CD4-positive, CD25-positive, alpha-beta regulatory T cell (primary cell): ENCODE results near the gene ATP6V1B1. TPM values are rescaled to one million over a fixed set of nuclear protein-coding genes. Genes with fewer than 3 reads are reported as not detected.
A peak's percentile ranks its signal among the peaks of the same experiment; 100 is the strongest.

Source experiments
- ATAC-seq, 2 donors: fragments of 150-1000 bp; cut with Tn5 transposase; one replicate each; pipeline ENCODE4 v1.10.0; 2021; ENCODE audit warnings: low read depth in 2 of 2, moderate number of reproducible peaks in 2 of 2, moderate library complexity in 1 of 2
- DNase-seq, 3 donors: peaks; one replicate each; pipeline versions ENCODE4 v3.0.0 to v3.0.0-alpha.2; 2012 to 2022; ENCODE audit warnings: mixed read lengths in 1 of 3
- H3K27ac ChIP-seq: one replicate; pipeline ENCODE4 v1.7.0; 2013; ENCODE audit warnings: mild to moderate bottlenecking, low read length; ENCODE audit not compliant: insufficient read depth, poor library complexity, severe bottlenecking
- H3K27me3 ChIP-seq: one replicate; pipeline ENCODE4 v1.7.0; 2013; ENCODE audit warnings: low read length; ENCODE audit not compliant: control insufficient read depth, insufficient read depth
- H3K36me3 ChIP-seq: one replicate; pipeline ENCODE4 v1.7.0; 2013; ENCODE audit warnings: mild to moderate bottlenecking, low read length, moderate library complexity; ENCODE audit not compliant: control insufficient read depth, insufficient read depth
- H3K4me1 ChIP-seq: 2 replicates; pipeline ENCODE4 v1.7.0; 2013; ENCODE audit warnings: mild to moderate bottlenecking, low read length; ENCODE audit not compliant: insufficient read depth, control insufficient read depth, poor library complexity, severe bottlenecking
- H3K4me3 ChIP-seq: one replicate; pipeline ENCODE4 v1.7.0; 2013; ENCODE audit warnings: low read depth, mild to moderate bottlenecking, low read length, moderate library complexity
- H3K9me3 ChIP-seq, 2 experiments: 1 replicate in 1 of 2; 2 replicates in 1 of 2; pipeline ENCODE4 v1.7.0; 2013; ENCODE audit warnings: low read length in 2 of 2, mild to moderate bottlenecking in 1 of 2, moderate library complexity in 1 of 2; ENCODE audit not compliant: control insufficient read depth in 2 of 2
- H3K27ac Mint-ChIP-seq, 3 donors: one replicate each; pipeline ENCODE4 v1.8.0; 2020 to 2022; ENCODE audit warnings: mild to moderate bottlenecking in 3 of 3, mixed read lengths in 3 of 3, moderate library complexity in 2 of 3
- H3K27me3 Mint-ChIP-seq: one replicate; pipeline ENCODE4 v1.8.0; 2022; ENCODE audit warnings: mild to moderate bottlenecking, mixed read lengths
- H3K36me3 Mint-ChIP-seq: one replicate; pipeline ENCODE4 v1.8.0; 2020; ENCODE audit warnings: mixed read lengths
- H3K4me1 Mint-ChIP-seq, 4 donors: one replicate each; pipeline ENCODE4 v1.8.0; 2020 to 2022; ENCODE audit warnings: mixed read lengths in 4 of 4, mild to moderate bottlenecking in 1 of 4
- H3K4me3 Mint-ChIP-seq, 4 donors: one replicate each; pipeline ENCODE4 v1.8.0; 2020 to 2022; ENCODE audit warnings: mild to moderate bottlenecking in 4 of 4, mixed read lengths in 4 of 4, moderate library complexity in 3 of 4
- H3K9me3 Mint-ChIP-seq, 7 donors: one replicate each; pipeline ENCODE4 v1.8.0; 2020 to 2022; ENCODE audit warnings: mixed read lengths in 7 of 7, mild to moderate bottlenecking in 3 of 7, moderate library complexity in 2 of 7
- polyA plus RNA-seq, 4 donors: library from polyadenylated mRNA; unstranded; fragments of 300-500 nt; fragmentation: Illumina TruSeq; gene quantifications; one replicate each; pipeline ENCODE4 v1.2.3, GENCODE V29; 2021
- total RNA-seq: library from RNA; stranded (reverse); gene quantifications from one replicate; pipeline ENCODE4 v1.2.3, GENCODE V29; 2022

ATP6V1B1 gene
- total and polyA plus RNA-seq, 5 donors from 2014 or later, result not detected

DNA sequence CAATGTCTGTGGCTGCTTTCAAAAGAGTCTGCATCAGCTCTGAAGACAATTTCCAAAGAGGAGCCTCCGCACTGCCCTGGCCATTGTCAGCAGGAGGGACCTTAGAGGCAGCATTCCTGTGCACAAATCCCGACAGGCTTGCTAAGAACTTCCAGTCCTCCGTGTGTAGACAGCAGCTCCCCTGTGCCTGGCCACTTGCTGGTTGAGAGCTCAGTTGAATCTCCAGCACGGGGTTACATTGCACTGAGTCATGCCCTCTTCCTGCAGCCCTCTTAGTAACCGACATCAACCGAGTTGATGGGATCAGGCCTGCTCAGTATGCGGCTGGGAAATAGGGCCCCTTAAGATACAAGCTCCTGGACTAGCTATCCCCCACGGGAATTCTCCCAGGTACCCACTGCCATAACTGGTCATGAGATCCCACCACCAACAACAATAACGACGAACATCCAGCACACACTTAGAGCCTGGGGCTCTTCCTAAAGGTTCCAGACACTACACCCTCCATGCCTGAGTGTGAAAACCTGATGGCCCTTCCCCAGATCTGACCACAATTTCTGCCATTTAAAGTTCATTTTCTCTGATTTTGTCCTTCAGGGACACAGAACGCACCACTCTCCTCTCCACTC lies 12.0 kb downstream of the ATP6V1B1 start:
- peak overlapping the region in 1 of 3 donors; percentile 70 for H3K27ac Mint-ChIP-seq
- H3K4me1 Mint-ChIP-seq, result peaks cover 0 to 25% (median 11%) of the 10 kb centered on the region in 4 donors
- Histone ChIP-seq H3K27ac (no peak overlapping the region), H3K9me3 (no peaks in the 10 kb centered on the region), H3K4me1 (peaks cover 7% of the 10 kb centered on the region), H3K4me3 (no peak overlapping the region), H3K27me3 (peaks cover 7% of the 10 kb centered on the region), H3K36me3 (no peaks in the 10 kb centered on the region)
- H3K36me3 Mint-ChIP-seq, result no peaks in the 10 kb centered on the region
- no peak for ATAC-seq
- peaks cover 38% of the 10 kb centered on the region for H3K27me3 Mint-ChIP-seq
- H3K4me3 Mint-ChIP-seq, result peak overlapping the region in 3 of 4 donors; percentile 78 to 86 (median 82)
- H3K9me3 Mint-ChIP-seq, result no peaks in the 10 kb centered on the region
- DNase-seq, result no peak

DNA sequence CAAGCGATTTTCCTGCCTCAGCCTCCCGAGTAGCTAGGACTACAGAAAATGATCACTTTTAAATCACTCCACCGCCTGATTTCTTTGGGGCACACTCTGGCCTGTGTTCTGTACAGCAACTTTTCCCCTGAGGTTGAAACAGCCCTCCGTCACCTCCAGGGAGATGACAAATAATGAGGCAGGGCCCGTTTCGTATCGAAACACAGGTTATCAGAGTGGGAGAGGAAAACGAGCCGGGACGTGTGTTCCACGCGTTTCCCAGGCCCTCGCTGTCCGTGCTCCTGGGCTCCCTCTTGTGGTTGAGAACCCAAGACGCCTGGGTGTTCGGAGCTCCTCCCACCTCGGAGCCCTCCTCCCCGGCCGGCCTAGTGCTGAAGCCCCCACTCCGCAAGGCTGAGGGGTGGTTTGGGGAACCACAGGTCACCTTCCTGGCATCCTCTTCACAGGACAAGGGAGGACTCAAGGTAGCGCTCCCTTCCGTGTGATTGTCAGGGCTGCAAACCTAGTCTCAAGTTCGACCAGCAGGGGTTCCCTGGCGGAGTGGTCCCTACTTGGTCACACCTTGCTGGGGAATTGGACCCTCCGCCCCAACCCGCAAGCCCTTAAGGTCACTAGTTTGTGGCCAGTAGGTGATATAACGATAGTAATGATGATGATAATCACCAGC lies 12.8 kb downstream of the ATP6V1B1 start:
- peak overlapping the region in 2 of 3 donors; percentile 47 to 70 for H3K27ac Mint-ChIP-seq

DNA sequence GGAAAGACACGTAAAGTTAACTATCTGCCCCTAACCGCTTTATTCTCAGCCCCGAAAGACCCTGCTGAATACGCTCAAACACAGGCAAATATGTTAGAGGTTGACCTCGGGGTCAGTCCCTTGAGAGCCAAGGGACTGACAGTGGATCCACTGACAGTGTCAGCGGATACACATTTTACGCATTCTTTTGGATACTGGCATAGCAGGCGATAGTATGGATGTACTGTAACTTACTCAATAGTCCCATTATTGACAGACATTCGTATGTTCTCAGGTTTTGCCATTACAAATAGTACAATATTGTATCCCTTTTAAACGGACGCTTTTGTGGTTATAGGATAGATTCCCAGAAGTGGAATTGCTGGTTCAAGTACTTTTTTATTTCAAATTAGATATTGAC lies 13.4 kb downstream of the ATP6V1B1 start:
- no peak for ATAC-seq
- Histone ChIP-seq H3K27ac (no peak overlapping the region), H3K4me1 (peaks cover 7% of the 10 kb centered on the region), H3K9me3 (no peaks in the 10 kb centered on the region), H3K27me3 (peaks cover 9% of the 10 kb centered on the region), H3K4me3 (no peak overlapping the region), H3K36me3 (no peaks in the 10 kb centered on the region)
- no peak for DNase-seq
- Mint-ChIP-seq H3K4me1 (peaks cover 0 to 25% (median 11%) of the 10 kb centered on the region in 4 donors), H3K9me3 (no peaks in the 10 kb centered on the region), H3K36me3 (no peaks in the 10 kb centered on the region), H3K4me3 (no peak overlapping the region), H3K27me3 (peaks cover 43% of the 10 kb centered on the region), H3K27ac (no peak overlapping the region)

More for the DNA sequence above, 12.8 kb downstream of the ATP6V1B1 start:
- H3K27me3 ChIP-seq, result peaks cover 7% of the 10 kb centered on the region
- H3K36me3 Mint-ChIP-seq, result no peaks in the 10 kb centered on the region
- no peak overlapping the region for H3K27ac ChIP-seq
- H3K4me1 Mint-ChIP-seq, result peaks cover 0 to 25% (median 11%) of the 10 kb centered on the region in 4 donors
- no peaks in the 10 kb centered on the region for H3K9me3 ChIP-seq
- no peaks in the 10 kb centered on the region for H3K9me3 Mint-ChIP-seq
- peak overlapping the region; percentile 42 for H3K4me3 ChIP-seq
- H3K27me3 Mint-ChIP-seq, result peaks cover 38% of the 10 kb centered on the region
- DNase-seq, result peak; percentile 61 to 72 (median 65)
- ATAC-seq, result peak; percentile 86 to 95
- no peaks in the 10 kb centered on the region for H3K36me3 ChIP-seq
- H3K4me3 Mint-ChIP-seq, result peak overlapping the region in 3 of 4 donors; percentile 78 to 86 (median 82)
- H3K4me1 ChIP-seq, result peaks cover 7% of the 10 kb centered on the region

DNA sequence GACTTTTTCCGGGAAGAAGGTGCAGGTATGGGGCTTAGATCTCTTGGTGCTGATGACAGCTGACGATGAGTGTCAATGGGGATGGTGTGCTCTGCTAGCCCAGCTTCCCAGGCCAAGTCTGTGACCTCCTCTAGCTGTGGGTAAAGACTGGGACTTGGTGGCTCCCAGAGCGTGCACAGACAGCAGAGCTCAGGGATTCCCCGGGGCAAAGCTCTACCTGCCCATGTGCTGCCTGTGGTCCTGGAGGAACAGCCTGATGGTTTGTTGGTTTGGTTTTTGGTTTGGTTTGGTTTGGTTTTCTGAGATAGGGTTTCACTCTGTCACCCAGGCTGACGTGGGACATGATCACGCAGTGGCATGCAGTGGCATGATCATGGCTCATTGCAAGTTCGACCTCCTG lies 19.2 kb downstream of the ATP6V1B1 start:
- Mint-ChIP-seq H3K27me3 (peaks cover 45% of the 10 kb centered on the region), H3K9me3 (no peaks in the 10 kb centered on the region), H3K4me3 (no peak overlapping the region), H3K4me1 (peaks cover 0 to 4% (median 0%) of the 10 kb centered on the region in 4 donors), H3K36me3 (no peaks in the 10 kb centered on the region), H3K27ac (no peak overlapping the region)
- Histone ChIP-seq H3K4me1 (no peaks in the 10 kb centered on the region), H3K9me3 (no peaks in the 10 kb centered on the region), H3K27me3 (peaks cover 20% of the 10 kb centered on the region), H3K27ac (no peak overlapping the region), H3K36me3 (no peaks in the 10 kb centered on the region), H3K4me3 (no peak overlapping the region)
- ATAC-seq (no peak), DNase-seq (no peak)

DNA sequence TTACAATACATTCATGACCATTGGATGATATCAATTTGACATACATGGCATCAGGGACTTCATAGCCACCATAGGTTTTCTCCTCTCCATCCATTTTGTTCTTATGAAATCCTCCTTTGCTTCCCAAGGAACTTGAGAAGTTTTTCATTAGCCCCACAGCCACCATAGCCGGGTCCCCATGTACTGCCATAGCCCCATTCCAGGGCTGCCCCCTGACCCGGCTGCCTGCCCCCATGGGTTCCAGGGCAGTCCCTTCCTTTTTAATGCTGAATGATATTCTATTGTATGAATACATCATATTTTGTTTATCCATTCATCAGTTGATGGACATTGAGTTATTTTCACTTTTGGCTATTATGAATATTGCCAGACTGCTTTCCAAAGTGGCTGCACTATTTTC lies 20.4 kb downstream of the ATP6V1B1 start:
- peaks cover 50% of the 10 kb centered on the region for H3K27me3 Mint-ChIP-seq
- H3K4me3 Mint-ChIP-seq, result no peak overlapping the region
- Histone ChIP-seq H3K4me3 (no peak overlapping the region), H3K36me3 (no peaks in the 10 kb centered on the region), H3K27me3 (peaks cover 20% of the 10 kb centered on the region), H3K27ac (no peak overlapping the region), H3K4me1 (no peaks in the 10 kb centered on the region), H3K9me3 (no peaks in the 10 kb centered on the region)
- H3K4me1 Mint-ChIP-seq, result peaks cover 0 to 4% (median 0%) of the 10 kb centered on the region in 4 donors
- ATAC-seq, result no peak
- no peak for DNase-seq
- no peak overlapping the region for H3K27ac Mint-ChIP-seq
- H3K36me3 Mint-ChIP-seq, result no peaks in the 10 kb centered on the region
- no peaks in the 10 kb centered on the region for H3K9me3 Mint-ChIP-seq

DNA sequence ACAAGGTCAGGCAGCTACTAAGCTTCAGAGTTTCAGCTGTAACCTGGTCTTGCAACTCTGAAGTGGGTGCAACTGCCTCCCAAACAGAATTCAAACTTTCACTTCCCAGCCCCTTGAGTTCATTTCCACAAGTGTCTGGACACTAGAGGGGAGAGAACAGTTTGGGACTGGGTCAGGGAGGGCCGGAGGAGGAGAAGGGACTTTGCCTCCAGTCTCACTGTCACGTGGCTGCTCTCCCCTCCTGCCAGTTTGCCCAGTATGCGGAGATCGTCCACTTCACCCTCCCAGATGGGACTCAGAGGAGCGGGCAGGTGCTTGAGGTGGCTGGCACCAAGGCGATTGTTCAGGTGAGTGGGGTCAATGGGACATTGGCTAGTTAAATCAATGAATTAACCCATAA lies 22.1 kb downstream of the ATP6V1B1 start:
- no peaks in the 10 kb centered on the region for H3K36me3 ChIP-seq
- H3K9me3 Mint-ChIP-seq, result no peaks in the 10 kb centered on the region
- no peaks in the 10 kb centered on the region for H3K4me1 ChIP-seq
- peaks cover 0 to 4% (median 0%) of the 10 kb centered on the region in 4 donors for H3K4me1 Mint-ChIP-seq
- H3K27me3 Mint-ChIP-seq, result peaks cover 44% of the 10 kb centered on the region
- peaks cover 18% of the 10 kb centered on the region for H3K27me3 ChIP-seq
- DNase-seq, result no peak
- H3K27ac ChIP-seq, result no peak overlapping the region
- H3K9me3 ChIP-seq, result no peaks in the 10 kb centered on the region
- H3K4me3 ChIP-seq, result no peak overlapping the region
- H3K27ac Mint-ChIP-seq, result no peak overlapping the region
- no peak overlapping the region for H3K4me3 Mint-ChIP-seq
- no peak for ATAC-seq
- no peaks in the 10 kb centered on the region for H3K36me3 Mint-ChIP-seq

DNA sequence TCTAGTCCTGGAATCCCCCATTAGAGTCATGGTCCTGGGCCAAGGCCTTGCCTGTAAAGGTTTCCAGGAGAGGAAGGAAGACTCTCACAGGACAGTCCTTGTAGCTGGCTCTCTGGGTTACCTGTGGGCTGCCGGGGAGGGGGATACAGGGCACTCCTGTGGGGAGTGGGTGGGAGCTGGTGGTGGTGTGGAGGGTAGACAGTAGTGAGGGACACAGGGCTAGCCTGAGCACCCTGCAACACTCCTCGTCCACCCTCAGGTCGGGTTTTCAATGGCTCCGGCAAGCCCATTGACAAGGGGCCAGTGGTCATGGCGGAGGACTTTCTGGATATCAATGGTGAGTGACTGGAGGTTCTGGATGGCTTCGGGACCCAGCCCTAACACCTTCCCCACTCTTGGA lies 23.1 kb downstream of the ATP6V1B1 start:
- peaks cover 16% of the 10 kb centered on the region for H3K27me3 ChIP-seq
- H3K4me3 Mint-ChIP-seq, result no peak overlapping the region
- H3K9me3 ChIP-seq, result no peaks in the 10 kb centered on the region
- peaks cover 48% of the 10 kb centered on the region for H3K27me3 Mint-ChIP-seq
- no peak overlapping the region for H3K4me3 ChIP-seq
- H3K27ac ChIP-seq, result no peak overlapping the region
- peaks cover 0 to 7% (median 0%) of the 10 kb centered on the region in 4 donors for H3K4me1 Mint-ChIP-seq
- H3K4me1 ChIP-seq, result no peaks in the 10 kb centered on the region
- no peaks in the 10 kb centered on the region for H3K36me3 ChIP-seq
- H3K36me3 Mint-ChIP-seq, result no peaks in the 10 kb centered on the region
- H3K27ac Mint-ChIP-seq, result no peak overlapping the region
- no peaks in the 10 kb centered on the region for H3K9me3 Mint-ChIP-seq
- no peak for DNase-seq
- ATAC-seq, result no peak
